Neuronal stem cell (in vitro differentiated cells): ENCODE measurements around the gene HOXD3. TPM values are rescaled to one million over a fixed set of nuclear protein-coding genes. Genes with fewer than 3 reads are reported as not detected.

Source experiments
- DNase-seq: peaks from one replicate; pipeline ENCODE4 v3.0.0-alpha.2; 2013; ENCODE audit warnings: low spot score
- H2AFZ ChIP-seq: one replicate; pipeline ENCODE4 v1.6.1; 2013; ENCODE audit warnings: mild to moderate bottlenecking, low read length, inconsistent platforms
- H2AK5ac ChIP-seq: 2 replicates; pipeline ENCODE4 v1.6.1; 2013; ENCODE audit warnings: low read depth, mild to moderate bottlenecking, inconsistent platforms, low read length, moderate library complexity, mixed read lengths
- H2BK120ac ChIP-seq: 2 replicates; pipeline ENCODE4 v1.6.1; 2013; ENCODE audit warnings: low read depth, mild to moderate bottlenecking, inconsistent platforms, low read length, moderate library complexity, mixed read lengths
- H2BK12ac ChIP-seq: one replicate; pipeline ENCODE4 v1.6.1; 2013; ENCODE audit warnings: low read length, inconsistent platforms
- H2BK15ac ChIP-seq: 2 replicates; pipeline ENCODE4 v1.6.1; 2013; ENCODE audit warnings: mild to moderate bottlenecking, low read length, inconsistent platforms, mixed read lengths
- H2BK5ac ChIP-seq: one replicate; pipeline ENCODE4 v1.6.1; 2013; ENCODE audit warnings: inconsistent platforms, mild to moderate bottlenecking, low read length, moderate library complexity
- H3K14ac ChIP-seq: one replicate; pipeline ENCODE4 v1.6.1; 2013; ENCODE audit warnings: low read length, inconsistent platforms
- H3K18ac ChIP-seq: 2 replicates; pipeline ENCODE4 v1.6.1; 2013; ENCODE audit warnings: low read length, inconsistent platforms
- H3K23ac ChIP-seq: 2 replicates; pipeline ENCODE4 v1.6.1; 2013; ENCODE audit warnings: low read depth, mild to moderate bottlenecking, mixed read lengths, low read length, inconsistent platforms; ENCODE audit not compliant: poor library complexity
- H3K27ac ChIP-seq: replicated peaks from 3 replicates; pipeline ENCODE4 v1.5.1; 2013; ENCODE audit warnings: low read length, inconsistent platforms
- H3K27me3 ChIP-seq, 3 experiments: 2 replicates each; pipeline ENCODE4 v1.6.1; 2013; ENCODE audit warnings: low read length in 3 of 3, mild to moderate bottlenecking in 2 of 3, inconsistent platforms in 1 of 3, low read depth in 1 of 3, mixed read lengths in 1 of 3, moderate library complexity in 1 of 3; ENCODE audit not compliant: control insufficient read depth in 3 of 3, insufficient read depth in 3 of 3
- H3K36me3 ChIP-seq, 2 donors: replicated peaks in 1 of 2; 2 replicates each; pipeline ENCODE4 v1.6.1; 2013; ENCODE audit warnings: low read length in 2 of 2; ENCODE audit not compliant: control insufficient read depth in 2 of 2, insufficient read depth in 2 of 2
- H3K4ac ChIP-seq: 2 replicates; pipeline ENCODE4 v1.6.1; 2013; ENCODE audit warnings: inconsistent platforms, mild to moderate bottlenecking, low read length, moderate library complexity
- H3K4me1 ChIP-seq, 2 donors: 1 replicate in 1 of 2; 2 replicates in 1 of 2; pipeline ENCODE4 v1.6.1; 2013; ENCODE audit warnings: low read length in 2 of 2, low read depth in 1 of 2; ENCODE audit not compliant: control insufficient read depth in 2 of 2, insufficient read depth in 1 of 2
- H3K4me2 ChIP-seq: one replicate; pipeline ENCODE4 v1.6.1; 2013; ENCODE audit warnings: mild to moderate bottlenecking, low read length, inconsistent platforms; ENCODE audit not compliant: insufficient read depth, poor library complexity, severe bottlenecking
- H3K4me3 ChIP-seq, 2 donors: 2 replicates each; pipeline ENCODE4 v1.5.1; 2013; ENCODE audit warnings: low read length in 2 of 2, mild to moderate bottlenecking in 2 of 2, inconsistent platforms in 1 of 2, moderate library complexity in 1 of 2
- H3K79me1 ChIP-seq: one replicate; pipeline ENCODE4 v1.6.1; 2013; ENCODE audit warnings: low read depth, mild to moderate bottlenecking, inconsistent platforms, low read length, moderate library complexity
- H3K9ac ChIP-seq: one replicate; pipeline ENCODE4 v1.6.1; 2013; ENCODE audit warnings: mild to moderate bottlenecking, low read depth, low read length, inconsistent platforms; ENCODE audit not compliant: poor library complexity
- H3K9me3 ChIP-seq, 2 donors: replicated peaks in 1 of 2; 2 replicates each; pipeline versions ENCODE3 to v1.6.1; 2013; ENCODE audit warnings: low read length in 2 of 2, mild to moderate bottlenecking in 2 of 2, inconsistent platforms in 1 of 2, low read depth in 1 of 2, mixed read lengths in 1 of 2, moderate library complexity in 1 of 2; ENCODE audit not compliant: control insufficient read depth in 2 of 2, insufficient read depth in 1 of 2
- H4K8ac ChIP-seq: one replicate; pipeline ENCODE4 v1.6.1; 2013; ENCODE audit warnings: low read depth, mild to moderate bottlenecking, inconsistent platforms, low read length, moderate library complexity
- H4K91ac ChIP-seq: one replicate; pipeline ENCODE4 v1.6.1; 2013; ENCODE audit warnings: low read length, low read depth, mild to moderate bottlenecking, inconsistent platforms; ENCODE audit not compliant: poor library complexity
- WGBS, 2 donors: extraction: QIAGEN DNeasy Blood & Tissue Kit; methylation state at CpG; one replicate each; pipeline ENCODE4 v1.1.7; 2013; ENCODE audit warnings: missing lambda C conversion rate in 2 of 2, mixed read lengths in 1 of 2; ENCODE audit not compliant: insufficient read length in 2 of 2, insufficient replicate concordance in 1 of 2; ENCODE audit errors: extremely low coverage in 2 of 2; 5-methylcytosine and 5-hydroxymethylcytosine counted together
- polyA plus RNA-seq, 2 experiments: library from polyadenylated mRNA; stranded (reverse); fragments of 200-250 nt; gene quantifications; one replicate each; pipeline ENCODE4 v1.2.3, GENCODE V29; 2013

Gene HOXD3
- polyA plus RNA-seq (2013, experiment 1 of 2): not detected
- polyA plus RNA-seq (2013, experiment 2 of 2): not detected

- H3K18ac ChIP-seq: no peak within 1 kb of the TSS
- peak within 1 kb of the TSS; percentile 74 for H3K9ac ChIP-seq
- no peak within 1 kb of the TSS for H2BK120ac ChIP-seq
- peaks cover 0 to 8% of the 10 kb centered on the region in 2 donors for H3K9me3 ChIP-seq
- no peaks in the 10 kb centered on the region for H3K36me3 ChIP-seq
- H3K27ac ChIP-seq: no peak within 1 kb of the TSS
- H2AK5ac ChIP-seq: no peak within 1 kb of the TSS
- no peak within 1 kb of the TSS for H3K4ac ChIP-seq
- H4K91ac ChIP-seq: no peak within 1 kb of the TSS
- no peak within 1 kb of the TSS for H2BK12ac ChIP-seq
- H3K27me3 ChIP-seq: peaks cover 69 to 100% (median 97%) of the 10 kb centered on the region in 3 experiments
- H2BK5ac ChIP-seq: no peak within 1 kb of the TSS
- no CpG with 5 or more reads among the region's 48 CpGs for WGBS, 2 donors
- H3K4me3 ChIP-seq: peak within 1 kb of the TSS in 1 of 2 donors; percentile 24
- peaks cover 0 to 16% of the 10 kb centered on the region in 2 donors for H3K4me1 ChIP-seq
- H3K23ac ChIP-seq: no peak within 1 kb of the TSS
- H3K4me2 ChIP-seq: no peak within 1 kb of the TSS
- H2AFZ ChIP-seq: peak within 1 kb of the TSS; percentile 94
- no peak for DNase-seq
- H3K14ac ChIP-seq: no peak within 1 kb of the TSS
- H2BK15ac ChIP-seq: no peak within 1 kb of the TSS
- H4K8ac ChIP-seq: no peak within 1 kb of the TSS
- no peaks in the 10 kb centered on the region for H3K79me1 ChIP-seq
Measured at GRCh38 chr2:176156807-176157498, at the start of gene HOXD3. Gene HOXD3, plus strand, starts transcription at chr2:176157307. Its CDS starts 11,808 bp downstream, at chr2:176169115.

GRCh38 chr2:176107731-176108181 lies 49.4 kb upstream of the HOXD3 start:
- Histone ChIP-seq H3K4me3 (no peak overlapping the region), H4K8ac (no peak overlapping the region), H3K27me3 (peaks cover 66 to 99% (median 98%) of the 10 kb centered on the region in 3 experiments), H3K4ac (no peak overlapping the region), H4K91ac (no peak overlapping the region), H3K4me2 (peak overlapping the region; percentile 25), H3K4me1 (peaks cover 0 to 1% of the 10 kb centered on the region in 2 donors), H3K79me1 (no peaks in the 10 kb centered on the region), H2BK5ac (no peak overlapping the region), H3K14ac (no peak overlapping the region), H3K9ac (no peak overlapping the region), H3K27ac (no peak overlapping the region), H2BK120ac (no peak overlapping the region), H3K18ac (no peak overlapping the region), H3K36me3 (no peaks in the 10 kb centered on the region), H3K23ac (no peak overlapping the region), H2AFZ (no peak overlapping the region), H2AK5ac (no peak overlapping the region), H2BK15ac (no peak overlapping the region), H2BK12ac (no peak overlapping the region), H3K9me3 (peaks cover 0 to 4% of the 10 kb centered on the region in 2 donors)
- DNase-seq: no peak
- no CpG with 5 or more reads among the region's 59 CpGs for WGBS, 2 donors

GRCh38 chr2:176109192-176109901 lies 47.8 kb upstream of the HOXD3 start:
- H3K27ac ChIP-seq: no peak overlapping the region
- H4K8ac ChIP-seq: no peak overlapping the region
- no peaks in the 10 kb centered on the region for H3K79me1 ChIP-seq
- no peaks in the 10 kb centered on the region for H3K36me3 ChIP-seq
- no peak overlapping the region for H3K4me3 ChIP-seq
- no peak overlapping the region for H3K23ac ChIP-seq
- no peak overlapping the region for H2AK5ac ChIP-seq
- H3K14ac ChIP-seq: no peak overlapping the region
- peaks cover 64 to 98% (median 98%) of the 10 kb centered on the region in 3 experiments for H3K27me3 ChIP-seq
- H3K9me3 ChIP-seq: peaks cover 0 to 4% of the 10 kb centered on the region in 2 donors
- peaks cover 0 to 1% of the 10 kb centered on the region in 2 donors for H3K4me1 ChIP-seq
- no CpG with 5 or more reads among the region's 26 CpGs for WGBS, 2 donors
- H2BK5ac ChIP-seq: no peak overlapping the region
- H3K18ac ChIP-seq: no peak overlapping the region
- no peak overlapping the region for H2BK15ac ChIP-seq
- no peak overlapping the region for H3K4me2 ChIP-seq
- DNase-seq: no peak
- H3K4ac ChIP-seq: no peak overlapping the region
- no peak overlapping the region for H3K9ac ChIP-seq
- no peak overlapping the region for H4K91ac ChIP-seq
- no peak overlapping the region for H2BK12ac ChIP-seq
- no peak overlapping the region for H2BK120ac ChIP-seq
- peak overlapping the region; percentile 35 for H2AFZ ChIP-seq

GRCh38 chr2:176109946-176110345 lies 47.2 kb upstream of the HOXD3 start:
- no peak overlapping the region for H3K9ac ChIP-seq
- H2AK5ac ChIP-seq: no peak overlapping the region
- no peak for DNase-seq
- H3K14ac ChIP-seq: no peak overlapping the region
- peaks cover 0 to 4% of the 10 kb centered on the region in 2 donors for H3K9me3 ChIP-seq
- no peak overlapping the region for H3K23ac ChIP-seq
- no peak overlapping the region for H3K27ac ChIP-seq
- H2BK15ac ChIP-seq: no peak overlapping the region
- H2BK5ac ChIP-seq: no peak overlapping the region
- H3K4me3 ChIP-seq: no peak overlapping the region
- no CpG with 5 or more reads among the region's 4 CpGs for WGBS, 2 donors
- H4K8ac ChIP-seq: no peak overlapping the region
- no peak overlapping the region for H3K18ac ChIP-seq
- no peak overlapping the region for H2BK120ac ChIP-seq
- no peaks in the 10 kb centered on the region for H3K79me1 ChIP-seq
- no peak overlapping the region for H2AFZ ChIP-seq
- no peak overlapping the region for H3K4ac ChIP-seq
- H4K91ac ChIP-seq: no peak overlapping the region
- H3K27me3 ChIP-seq: peaks cover 61 to 98% (median 98%) of the 10 kb centered on the region in 3 experiments
- H3K4me1 ChIP-seq: peaks cover 0 to 1% of the 10 kb centered on the region in 2 donors
- H2BK12ac ChIP-seq: no peak overlapping the region
- no peaks in the 10 kb centered on the region for H3K36me3 ChIP-seq
- no peak overlapping the region for H3K4me2 ChIP-seq
